Hindlimb muscle (tissue), 1 donor: Measurements from ENCODE around the gene SNTG2. TPM values are rescaled to one million over a fixed set of nuclear protein-coding genes. Genes with fewer than 3 reads are reported as not detected.
A peak's percentile ranks its signal among the peaks of the same experiment; 100 is the strongest.
"Not testable (repeated sequence)": the region's sequence is repeated elsewhere in the genome, so short reads cannot be mapped to it uniquely, and the experiment has no call there.

ENCODE experiments used
- DNase-seq: peaks from one replicate; pipeline ENCODE4 v3.0.0-alpha.2; 2013
- polyA plus RNA-seq: library from polyadenylated mRNA; unstranded; fragments of 120-200 nt; gene quantifications from one replicate; pipeline ENCODE4 v1.2.1, GENCODE V29; 2013; ENCODE audit not compliant: insufficient read length

Gene SNTG2
- polyA plus RNA-seq, 1 donor: not detected

GRCh38 chr2:1054399-1054798 is 103.8 kb downstream of the SNTG2 start:
- DNase-seq: no peak

GRCh38 chr2:1055014-1055595 is 104.5 kb downstream of the SNTG2 start:
- no peak for DNase-seq

GRCh38 chr2:1060372-1060771 is 109.7 kb downstream of the SNTG2 start:
- DNase-seq: no peak

GRCh38 chr2:1060987-1061386 is 110.3 kb downstream of the SNTG2 start:
- no peak for DNase-seq

GRCh38 chr2:1068241-1068640 is 117.6 kb downstream of the SNTG2 start:
- DNase-seq: no peak

GRCh38 chr2:1068822-1069221 is 118.2 kb downstream of the SNTG2 start:
- no peak for DNase-seq

- DNase-seq: no peak
Measured at GRCh38 chr2:1069847-1070246, 119.2 kb downstream of the SNTG2 start.

- DNase-seq: no peak
Measured at GRCh38 chr2:1070601-1071000, 120.0 kb downstream of the SNTG2 start.

- no peak for DNase-seq
Measured at GRCh38 chr2:1071650-1072049, 121.0 kb downstream of the SNTG2 start.

- DNase-seq: no peak
Measured at GRCh38 chr2:1072250-1072649, 121.6 kb downstream of the SNTG2 start.

GRCh38 chr2:1077911-1078310 is 127.3 kb downstream of the SNTG2 start:
- DNase-seq: no peak

GRCh38 chr2:1078326-1078725 is 127.7 kb downstream of the SNTG2 start:
- DNase-seq: no peak

- DNase-seq: no peak
Measured at GRCh38 chr2:1079873-1080799, 129.5 kb downstream of the SNTG2 start.

- DNase-seq: peak; percentile 58
Measured at GRCh38 chr2:1081451-1082225, 131.0 kb downstream of the SNTG2 start.

- DNase-seq: no peak
Measured at GRCh38 chr2:1082456-1083205, 132.0 kb downstream of the SNTG2 start.

GRCh38 chr2:1088192-1088860 is 137.7 kb downstream of the SNTG2 start:
- no peak for DNase-seq

- DNase-seq: no peak
Measured at GRCh38 chr2:1088940-1089339, 138.3 kb downstream of the SNTG2 start.

- DNase-seq: no peak
Measured at GRCh38 chr2:1091895-1092585, 141.4 kb downstream of the SNTG2 start.

- DNase-seq: not testable (repeated sequence)
Measured at GRCh38 chr2:1093668-1094067, 143.0 kb downstream of the SNTG2 start.

GRCh38 chr2:1097101-1097500 is 146.5 kb downstream of the SNTG2 start:
- DNase-seq: no peak

- no peak for DNase-seq
Measured at GRCh38 chr2:1099418-1099817, 148.8 kb downstream of the SNTG2 start.
